ENCODE results near the gene FBXW7.

The FBXW7 gene

DNA sequence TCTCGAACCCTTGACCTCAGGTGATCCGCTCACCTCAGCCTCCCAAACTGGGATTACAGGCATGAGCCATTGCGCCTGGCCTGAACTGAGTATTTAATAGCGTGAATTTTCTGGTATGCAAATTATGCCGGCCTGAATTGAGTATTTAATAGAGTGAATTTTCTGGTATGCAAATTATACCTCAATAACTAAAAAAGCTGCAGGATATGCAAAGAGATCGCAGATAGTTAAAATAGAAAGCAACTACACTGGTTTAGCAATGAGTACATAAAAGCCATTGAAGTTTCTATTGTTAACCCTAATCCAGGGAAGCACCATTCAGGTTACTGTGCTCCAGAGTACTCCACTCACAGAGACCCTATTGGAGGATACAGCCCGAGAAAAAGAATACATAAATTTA lies 22.8 kb downstream of the FBXW7 start:
- Histone ChIP-seq H3K27me3 (ENCODE audit: insufficient read depth, low read length) (no peaks in the 10 kb centered on the region), H3K4me3 (ENCODE audit: low read depth, low read length) (no peak overlapping the region), H2AFZ (ENCODE audit: low read length, unreplicated experiment) (no peak overlapping the region), H3K36me3 (ENCODE audit: insufficient read depth, low read length) (no peaks in the 10 kb centered on the region), H3K27ac (ENCODE audit: low read depth, low read length) (no peak overlapping the region), H3K4me1 (ENCODE audit: control insufficient read depth, insufficient read depth, low read length, unreplicated experiment) (peaks cover 19% of the 10 kb centered on the region), H3K79me2 (ENCODE audit: control insufficient read depth, insufficient read depth, low read length, unreplicated experiment) (peaks cover 44% of the 10 kb centered on the region)

DNA sequence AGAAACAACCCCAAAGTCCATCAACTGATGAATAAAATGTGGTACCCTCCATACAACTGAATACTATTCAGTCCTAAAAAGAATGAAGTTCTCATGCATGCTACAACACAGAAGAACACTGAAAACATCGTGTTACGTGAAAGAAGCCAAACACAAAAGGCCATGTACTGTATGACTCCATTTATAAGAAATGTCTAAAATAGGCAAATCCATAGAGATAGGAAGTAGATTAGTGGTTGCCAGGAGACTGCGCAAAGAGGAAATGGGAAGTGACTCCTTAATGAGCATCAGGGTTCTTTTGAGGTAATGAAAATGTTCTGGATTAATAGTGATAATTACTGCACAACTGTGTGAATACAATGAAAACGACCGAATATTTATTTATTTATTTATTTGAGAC lies 23.4 kb downstream of the FBXW7 start:
- Histone ChIP-seq H3K27ac (ENCODE audit: low read depth, low read length) (no peak overlapping the region), H3K4me1 (ENCODE audit: control insufficient read depth, insufficient read depth, low read length, unreplicated experiment) (peaks cover 19% of the 10 kb centered on the region), H3K27me3 (ENCODE audit: insufficient read depth, low read length) (no peaks in the 10 kb centered on the region), H3K79me2 (ENCODE audit: control insufficient read depth, insufficient read depth, low read length, unreplicated experiment) (peaks cover 45% of the 10 kb centered on the region), H2AFZ (ENCODE audit: low read length, unreplicated experiment) (no peak overlapping the region), H3K36me3 (ENCODE audit: insufficient read depth, low read length) (no peaks in the 10 kb centered on the region), H3K4me3 (ENCODE audit: low read depth, low read length) (no peak overlapping the region)

DNA sequence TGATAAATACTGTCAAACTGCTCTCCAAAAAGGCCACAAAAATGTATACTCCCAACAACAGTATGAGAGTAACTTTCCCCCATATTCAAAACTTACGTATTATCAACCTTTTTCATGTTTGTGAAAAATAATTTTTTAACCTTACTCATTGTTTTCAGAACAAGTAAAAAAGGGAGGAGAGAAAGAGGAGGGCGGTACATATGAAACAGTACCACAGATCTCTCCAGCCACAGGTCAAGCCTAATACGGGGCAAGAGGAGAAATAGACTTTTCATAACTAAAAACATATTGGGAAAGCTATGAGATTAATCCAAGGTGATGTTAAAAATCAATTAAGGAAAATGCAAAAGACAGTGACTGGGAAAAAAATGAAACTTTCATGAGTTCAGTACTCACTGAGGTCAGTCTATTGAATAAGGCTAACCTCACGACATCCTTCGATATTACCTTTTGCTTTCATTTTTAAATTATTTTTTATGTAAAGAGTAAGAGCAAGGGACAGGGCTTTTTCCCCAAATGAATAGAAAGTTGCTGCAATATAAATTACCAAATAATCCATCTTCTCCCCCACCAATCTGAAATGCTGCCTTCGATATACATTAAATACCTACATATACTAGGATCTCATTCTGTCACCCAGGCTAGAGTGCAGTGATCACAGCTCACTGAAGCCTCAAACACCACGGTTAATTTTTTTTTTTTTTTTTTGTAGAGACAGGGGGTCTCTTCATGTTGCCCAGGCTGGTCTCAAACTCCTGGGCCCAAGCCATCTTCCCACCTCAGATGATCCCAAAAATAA lies 25.3 kb downstream of the FBXW7 start:
- no peaks in the 10 kb centered on the region for H3K27me3 ChIP-seq (ENCODE audit: insufficient read depth, low read length)
- H2AFZ ChIP-seq (ENCODE audit: low read length, unreplicated experiment), result no peak overlapping the region
- no peak overlapping the region for H3K4me3 ChIP-seq (ENCODE audit: low read depth, low read length)
- no peaks in the 10 kb centered on the region for H3K36me3 ChIP-seq (ENCODE audit: insufficient read depth, low read length)
- peaks cover 40% of the 10 kb centered on the region for H3K79me2 ChIP-seq (ENCODE audit: control insufficient read depth, insufficient read depth, low read length, unreplicated experiment)
- peaks cover 11% of the 10 kb centered on the region for H3K4me1 ChIP-seq (ENCODE audit: control insufficient read depth, insufficient read depth, low read length, unreplicated experiment)
- H3K27ac ChIP-seq (ENCODE audit: low read depth, low read length), result no peak overlapping the region

GRCh38 chr4:152509595-152510225 lies 26.2 kb downstream of the FBXW7 start:
- Histone ChIP-seq H3K4me1 (ENCODE audit: control insufficient read depth, insufficient read depth, low read length, unreplicated experiment) (peaks cover 2% of the 10 kb centered on the region), H3K79me2 (ENCODE audit: control insufficient read depth, insufficient read depth, low read length, unreplicated experiment) (peaks cover 36% of the 10 kb centered on the region), H3K27me3 (ENCODE audit: insufficient read depth, low read length) (no peaks in the 10 kb centered on the region), H2AFZ (ENCODE audit: low read length, unreplicated experiment) (no peak overlapping the region), H3K4me3 (ENCODE audit: low read depth, low read length) (no peak overlapping the region), H3K27ac (ENCODE audit: low read depth, low read length) (no peak overlapping the region), H3K36me3 (ENCODE audit: insufficient read depth, low read length) (no peaks in the 10 kb centered on the region)

DNA sequence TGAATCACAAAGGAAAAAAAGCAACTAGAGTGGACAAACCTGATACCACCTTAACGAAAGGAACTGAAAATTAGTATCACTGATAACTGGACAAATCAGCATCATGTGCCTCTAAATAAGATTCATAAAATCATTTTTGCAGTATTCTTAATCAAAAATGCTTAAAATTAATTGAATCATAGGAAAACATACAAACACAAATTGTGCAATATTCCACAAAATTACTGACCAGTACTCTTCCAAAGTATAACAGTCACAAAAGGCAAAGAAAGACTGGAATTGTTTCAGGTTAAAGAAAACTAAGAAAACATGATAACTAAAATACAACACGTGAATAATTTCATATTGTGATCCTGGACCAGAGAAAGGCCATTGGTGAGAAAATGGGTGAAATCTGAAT lies 27.1 kb downstream of the FBXW7 start:
- Histone ChIP-seq H3K79me2 (ENCODE audit: control insufficient read depth, insufficient read depth, low read length, unreplicated experiment) (peaks cover 29% of the 10 kb centered on the region), H3K4me3 (ENCODE audit: low read depth, low read length) (no peak overlapping the region), H3K27ac (ENCODE audit: low read depth, low read length) (no peak overlapping the region), H3K36me3 (ENCODE audit: insufficient read depth, low read length) (no peaks in the 10 kb centered on the region), H3K27me3 (ENCODE audit: insufficient read depth, low read length) (no peaks in the 10 kb centered on the region), H3K4me1 (ENCODE audit: control insufficient read depth, insufficient read depth, low read length, unreplicated experiment) (no peaks in the 10 kb centered on the region), H2AFZ (ENCODE audit: low read length, unreplicated experiment) (no peak overlapping the region)

GRCh38 chr4:152508386-152508785 lies 27.5 kb downstream of the FBXW7 start:
- Histone ChIP-seq H3K27ac (ENCODE audit: low read depth, low read length) (no peak overlapping the region), H2AFZ (ENCODE audit: low read length, unreplicated experiment) (no peak overlapping the region), H3K36me3 (ENCODE audit: insufficient read depth, low read length) (no peaks in the 10 kb centered on the region), H3K4me1 (ENCODE audit: control insufficient read depth, insufficient read depth, low read length, unreplicated experiment) (no peaks in the 10 kb centered on the region), H3K27me3 (ENCODE audit: insufficient read depth, low read length) (no peaks in the 10 kb centered on the region), H3K4me3 (ENCODE audit: low read depth, low read length) (no peak overlapping the region), H3K79me2 (ENCODE audit: control insufficient read depth, insufficient read depth, low read length, unreplicated experiment) (peaks cover 31% of the 10 kb centered on the region)

GRCh38 chr4:152503653-152504290 lies 32.1 kb downstream of the FBXW7 start:
- Histone ChIP-seq H3K4me1 (ENCODE audit: control insufficient read depth, insufficient read depth, low read length, unreplicated experiment) (peaks cover 9% of the 10 kb centered on the region), H3K79me2 (ENCODE audit: control insufficient read depth, insufficient read depth, low read length, unreplicated experiment) (peaks cover 24% of the 10 kb centered on the region), H3K27ac (ENCODE audit: low read depth, low read length) (no peak overlapping the region), H3K36me3 (ENCODE audit: insufficient read depth, low read length) (no peaks in the 10 kb centered on the region), H3K4me3 (ENCODE audit: low read depth, low read length) (no peak overlapping the region), H2AFZ (ENCODE audit: low read length, unreplicated experiment) (no peak overlapping the region), H3K27me3 (ENCODE audit: insufficient read depth, low read length) (no peaks in the 10 kb centered on the region)

GRCh38 chr4:152501846-152502536 lies 33.9 kb downstream of the FBXW7 start:
- Histone ChIP-seq H3K4me1 (ENCODE audit: control insufficient read depth, insufficient read depth, low read length, unreplicated experiment) (peaks cover 9% of the 10 kb centered on the region), H3K79me2 (ENCODE audit: control insufficient read depth, insufficient read depth, low read length, unreplicated experiment) (peaks cover 22% of the 10 kb centered on the region)

GRCh38 chr4:152500800-152501434 lies 35.0 kb downstream of the FBXW7 start:
- peaks cover 9% of the 10 kb centered on the region for H3K4me1 ChIP-seq (ENCODE audit: control insufficient read depth, insufficient read depth, low read length, unreplicated experiment)
- H3K36me3 ChIP-seq (ENCODE audit: insufficient read depth, low read length), result no peaks in the 10 kb centered on the region
- H3K79me2 ChIP-seq (ENCODE audit: control insufficient read depth, insufficient read depth, low read length, unreplicated experiment), result peaks cover 24% of the 10 kb centered on the region
- no peak overlapping the region for H3K27ac ChIP-seq (ENCODE audit: low read depth, low read length)
- H2AFZ ChIP-seq (ENCODE audit: low read length, unreplicated experiment), result no peak overlapping the region
- no peaks in the 10 kb centered on the region for H3K27me3 ChIP-seq (ENCODE audit: insufficient read depth, low read length)
- H3K4me3 ChIP-seq (ENCODE audit: low read depth, low read length), result no peak overlapping the region

More at GRCh38 chr4:152501846-152502536, 33.9 kb downstream of the FBXW7 start:
- H2AFZ ChIP-seq (ENCODE audit: low read length, unreplicated experiment), result no peak overlapping the region
- no peak overlapping the region for H3K4me3 ChIP-seq (ENCODE audit: low read depth, low read length)
- no peak overlapping the region for H3K27ac ChIP-seq (ENCODE audit: low read depth, low read length)
- no peaks in the 10 kb centered on the region for H3K36me3 ChIP-seq (ENCODE audit: insufficient read depth, low read length)
- no peaks in the 10 kb centered on the region for H3K27me3 ChIP-seq (ENCODE audit: insufficient read depth, low read length)

- Histone ChIP-seq H2AFZ (ENCODE audit: low read length, unreplicated experiment) (no peak overlapping the region), H3K36me3 (ENCODE audit: insufficient read depth, low read length) (no peaks in the 10 kb centered on the region), H3K27ac (ENCODE audit: low read depth, low read length) (no peak overlapping the region), H3K79me2 (ENCODE audit: control insufficient read depth, insufficient read depth, low read length, unreplicated experiment) (peaks cover 28% of the 10 kb centered on the region), H3K4me1 (ENCODE audit: control insufficient read depth, insufficient read depth, low read length, unreplicated experiment) (peaks cover 9% of the 10 kb centered on the region), H3K4me3 (ENCODE audit: low read depth, low read length) (no peak overlapping the region), H3K27me3 (ENCODE audit: insufficient read depth, low read length) (no peaks in the 10 kb centered on the region)
Measured at GRCh38 chr4:152500275-152500674, 35.6 kb downstream of the FBXW7 start.
